CD4-positive, alpha-beta T cell (primary cell): ENCODE results near the gene USP3. TPM values are rescaled to one million over a fixed set of nuclear protein-coding genes. Genes with fewer than 3 reads are reported as not detected.

Experiments
- ATAC-seq: fragments of 200-7000 bp; cut with Tn5 transposase; one replicate; pipeline ENCODE4 v1.10.0; 2022; ENCODE audit warnings: mild to moderate bottlenecking; ENCODE audit not compliant: poor library complexity
- CTCF ChIA-PET: fragments of 350-600 bp; sonication (Branson Sonifier 250); formaldehyde crosslinking; loops from one replicate; lab custom pipeline; 2021; ENCODE audit warnings: antibody characterized with exemption, inconsistent platforms; lab: Charles Lee
- POLR2A ChIA-PET: fragments of 350-600 bp; sonication (Branson Sonifier 250); formaldehyde crosslinking; loops from one replicate; lab custom pipeline; 2021; ENCODE audit warnings: antibody characterized with exemption, inconsistent platforms; lab: Charles Lee
- DNase-seq, 14 experiments: peaks; one replicate each; pipeline ENCODE4 v3.0.0-alpha.2; 2013 to 2020; ENCODE audit warnings: mixed read lengths in 2 of 14
- H3K27ac ChIP-seq, 2 donors: one replicate each; pipeline versions ENCODE4 v1.5.1 to v1.7.0; 2013; ENCODE audit warnings: low read length in 2 of 2, low read depth in 1 of 2, mild to moderate bottlenecking in 1 of 2
- H3K27me3 ChIP-seq, 2 experiments: 1 replicate in 1 of 2; 2 replicates in 1 of 2; pipeline versions ENCODE4 v1.6.1 to v1.7.0; 2013; ENCODE audit warnings: low read length in 2 of 2, control low read depth in 1 of 2, mild to moderate bottlenecking in 1 of 2, moderate library complexity in 1 of 2; ENCODE audit not compliant: insufficient read depth in 2 of 2, control insufficient read depth in 1 of 2
- H3K36me3 ChIP-seq: one replicate; pipeline ENCODE4 v1.6.1; 2013; ENCODE audit warnings: low read length, control low read depth; ENCODE audit not compliant: insufficient read depth
- H3K4me1 ChIP-seq: one replicate; pipeline ENCODE4 v1.6.1; 2013; ENCODE audit warnings: low read length, control low read depth; ENCODE audit not compliant: insufficient read depth
- H3K4me3 ChIP-seq: one replicate; pipeline ENCODE4 v1.5.1; 2013; ENCODE audit warnings: mild to moderate bottlenecking, low read length, moderate library complexity
- H3K9me3 ChIP-seq, 2 experiments: 1 replicate in 1 of 2; 2 replicates in 1 of 2; pipeline versions ENCODE4 v1.6.1 to v1.7.0; 2013; ENCODE audit warnings: low read length in 2 of 2, mild to moderate bottlenecking in 2 of 2, control low read depth in 1 of 2, moderate library complexity in 1 of 2; ENCODE audit not compliant: control insufficient read depth in 1 of 2, insufficient read depth in 1 of 2
- H3K27ac Mint-ChIP-seq: one replicate; pipeline ENCODE4 v1.8.0; 2020; ENCODE audit warnings: mixed read lengths
- H3K27me3 Mint-ChIP-seq: one replicate; pipeline ENCODE4 v1.8.0; 2021; ENCODE audit warnings: mixed read lengths
- H3K36me3 Mint-ChIP-seq: one replicate; pipeline ENCODE4 v1.8.0; 2021; ENCODE audit warnings: low read depth, mixed read lengths
- H3K4me1 Mint-ChIP-seq: one replicate; pipeline ENCODE4 v1.8.0; 2021; ENCODE audit warnings: low read depth, mixed read lengths
- H3K4me3 Mint-ChIP-seq: one replicate; pipeline ENCODE4 v1.8.0; 2020; ENCODE audit warnings: mild to moderate bottlenecking, mixed read lengths
- H3K9me3 Mint-ChIP-seq: one replicate; pipeline ENCODE4 v1.8.0; 2020; ENCODE audit warnings: mixed read lengths
- CTCF ChIP-seq: fragments of 200-600 bp; IDR thresholded peaks from one replicate; pipeline ENCODE4 v1.8.0; 2022; ENCODE audit warnings: antibody characterized with exemption, mild to moderate bottlenecking
- intact Hi-C, 2 experiments: fragments of 100-400 bp; cut with DNase I in 1 of 2; cut with micrococcal nuclease in 1 of 2; formaldehyde crosslinking; loops; one replicate each; pipeline versions ENCODE4 v1.15.1 to v1.9.0; 2023 to 2025; cut with DNase I, micrococcal nuclease
- total RNA-seq, 174 experiments: library from RNA in 2 of 174; stranded (reverse) in 2 of 174; gene quantifications; one replicate each; pipeline ENCODE4 v1.2.3 and lab custom pipeline; 2021 to 2026

Gene USP3
- total RNA-seq, 2 experiments from 2014 or later, result 280 to 282 TPM

GRCh38 chr15:63509955-63510940, 5.9 kb downstream of the USP3 start:
- intact Hi-C loops, result loop anchor here (2.0 to 10.0 kb wide), 6 partner anchors 15 to 585 kb away; partner anchors contain the start of genes CIAO2A (in 1 of the 2), FBXL22 (in 1 of the 2) and SNX1 (in 1 of the 2)
- Mint-ChIP-seq H3K27ac (peak overlapping the region; percentile 92), H3K9me3 (no peaks in the 10 kb centered on the region), H3K27me3 (no peaks in the 10 kb centered on the region), H3K4me3 (peak overlapping the region; percentile 96), H3K4me1 (peaks cover 89% of the 10 kb centered on the region), H3K36me3 (peaks cover 15% of the 10 kb centered on the region)
- POLR2A ChIA-PET, result interaction anchor here (0.7 to 1.6 kb wide), 17 partner anchors 9 to 73 kb away, joined by 3 to 9 read pairs (median 3); no protein-coding TSS in a partner anchor
- Histone ChIP-seq H3K4me1 (peaks cover 34% of the 10 kb centered on the region), H3K36me3 (no peaks in the 10 kb centered on the region), H3K9me3 (no peaks in the 10 kb centered on the region), H3K4me3 (no peak overlapping the region), H3K27ac (peak overlapping the region in 1 of 2 donors; percentile 26), H3K27me3 (no peaks in the 10 kb centered on the region)
- DNase-seq (peak in 1 of 14 experiments; percentile 35), ATAC-seq (no peak)
- CTCF ChIA-PET, result interaction anchor here (0.8 to 9.0 kb wide), 10 partner anchors 12 to 100 kb away, joined by 3 to 65 read pairs (median 4); no protein-coding TSS in a partner anchor
- TF ChIP-seq CTCF, result no peak

- no peak for TF ChIP-seq CTCF
- no peaks in the 10 kb centered on the region for H3K36me3 Mint-ChIP-seq
- H3K27ac ChIP-seq, result no peak overlapping the region
- no peak for ATAC-seq
- H3K27me3 ChIP-seq, result no peaks in the 10 kb centered on the region
- H3K27ac Mint-ChIP-seq, result peak overlapping the region; percentile 82
- DNase-seq, result no peak
- H3K4me3 ChIP-seq, result no peak overlapping the region
- H3K36me3 ChIP-seq, result no peaks in the 10 kb centered on the region
- H3K27me3 Mint-ChIP-seq, result no peaks in the 10 kb centered on the region
- no peaks in the 10 kb centered on the region for H3K9me3 Mint-ChIP-seq
- peaks cover 99% of the 10 kb centered on the region for H3K4me1 Mint-ChIP-seq
- peaks cover 30% of the 10 kb centered on the region for H3K4me1 ChIP-seq
- CTCF ChIA-PET, result interaction anchor here (2.5 to 9.0 kb wide), 4 partner anchors 24 to 46 kb away, joined by 7 to 65 read pairs (median 18); no protein-coding TSS in a partner anchor
- POLR2A ChIA-PET, result interaction anchor here (1.1 to 1.8 kb wide), 3 partner anchors 15 to 32 kb away, joined by 3 to 6 read pairs (median 4); no protein-coding TSS in a partner anchor
- H3K9me3 ChIP-seq, result no peaks in the 10 kb centered on the region
- intact Hi-C loops, result no loop called here
- H3K4me3 Mint-ChIP-seq, result peak overlapping the region; percentile 65
Observed at GRCh38 chr15:63512148-63512547, 7.8 kb downstream of the USP3 start.

GRCh38 chr15:63513271-63513670, 8.9 kb downstream of the USP3 start:
- ATAC-seq, result no peak
- Mint-ChIP-seq H3K27me3 (no peaks in the 10 kb centered on the region), H3K4me3 (peak overlapping the region; percentile 27), H3K36me3 (no peaks in the 10 kb centered on the region), H3K9me3 (no peaks in the 10 kb centered on the region), H3K4me1 (peaks cover 99% of the 10 kb centered on the region), H3K27ac (peak overlapping the region; percentile 82)
- intact Hi-C loops, result no loop called here
- DNase-seq, result no peak
- TF ChIP-seq CTCF, result no peak
- Histone ChIP-seq H3K4me1 (peaks cover 35% of the 10 kb centered on the region), H3K36me3 (no peaks in the 10 kb centered on the region), H3K4me3 (no peak overlapping the region), H3K9me3 (no peaks in the 10 kb centered on the region), H3K27ac (peak overlapping the region in 1 of 2 donors; percentile 27), H3K27me3 (no peaks in the 10 kb centered on the region)
- ChIA-PET CTCF (interaction anchor here (2.5 to 2.7 kb wide), 2 partner anchors 26 to 47 kb away, joined by 7 to 13 read pairs; no protein-coding TSS in a partner anchor), POLR2A (interaction anchor here (1.1 to 3.1 kb wide), 3 partner anchors 9 to 18 kb away, joined by 4 to 18 read pairs (median 6); partner anchors contain the start of gene USP3)
